Amygdala (tissue), 56 donors: Measurements from ENCODE around the gene CSF2RB.

Experiments
- DNase-seq, 56 donors: peaks; one replicate each; lab custom pipeline; 2025; lab: John Stamatoyannopoulos, UW

CSF2RB gene

DNA sequence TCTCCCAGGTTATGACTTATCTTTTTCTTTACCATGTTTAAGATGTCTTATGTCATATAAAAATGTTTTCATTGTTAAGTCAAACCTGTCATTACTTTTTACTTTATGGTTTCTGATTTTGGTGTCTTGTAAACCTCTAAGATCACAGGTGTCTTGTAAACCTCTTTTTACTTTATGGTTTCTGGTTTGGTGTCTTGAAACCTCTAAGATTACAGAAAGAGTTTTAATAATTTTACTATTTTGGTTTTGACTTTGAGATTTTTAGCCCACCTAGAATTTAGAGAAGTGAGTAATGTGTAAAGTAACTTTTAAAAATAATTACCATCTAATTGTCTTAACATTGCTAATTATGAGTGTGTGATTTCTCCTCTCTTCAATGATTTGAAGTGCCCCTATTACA is 2.6 kb downstream of the CSF2RB start:
- DNase-seq = no peak

DNA sequence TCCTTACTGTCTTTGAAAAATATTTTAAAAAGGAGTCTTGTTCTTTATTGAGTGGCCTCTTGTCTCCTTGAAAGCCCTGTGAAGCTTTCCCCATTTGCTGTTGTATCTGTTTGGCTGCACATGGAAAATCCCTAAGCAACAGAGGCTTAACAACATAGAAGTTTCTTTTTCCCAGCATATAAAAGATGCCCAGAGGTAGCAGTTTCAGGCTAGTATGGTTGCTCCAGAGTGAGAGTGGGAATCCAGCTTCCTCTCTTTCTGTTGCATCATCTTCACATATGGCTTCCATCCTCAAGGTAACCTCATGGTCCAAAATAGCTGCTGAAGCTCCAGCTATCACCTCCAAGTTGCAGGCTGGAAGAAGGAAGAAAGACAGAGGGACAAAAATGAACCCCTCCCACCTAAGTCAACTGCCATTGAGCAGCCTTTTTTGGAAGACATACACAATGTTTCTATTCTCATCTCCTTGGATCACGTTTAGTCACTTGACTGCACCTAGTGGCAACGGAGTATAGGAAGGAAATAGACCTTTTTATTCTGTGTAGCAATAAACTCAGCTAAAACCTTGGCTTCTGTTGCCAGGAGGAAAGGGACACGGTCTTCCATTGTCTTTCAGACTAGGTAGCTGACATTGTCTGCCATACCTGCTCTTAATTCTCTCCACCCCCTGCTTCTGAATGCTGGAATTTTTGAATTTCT is 5.3 kb downstream of the CSF2RB start:
- DNase-seq = no peak

DNA sequence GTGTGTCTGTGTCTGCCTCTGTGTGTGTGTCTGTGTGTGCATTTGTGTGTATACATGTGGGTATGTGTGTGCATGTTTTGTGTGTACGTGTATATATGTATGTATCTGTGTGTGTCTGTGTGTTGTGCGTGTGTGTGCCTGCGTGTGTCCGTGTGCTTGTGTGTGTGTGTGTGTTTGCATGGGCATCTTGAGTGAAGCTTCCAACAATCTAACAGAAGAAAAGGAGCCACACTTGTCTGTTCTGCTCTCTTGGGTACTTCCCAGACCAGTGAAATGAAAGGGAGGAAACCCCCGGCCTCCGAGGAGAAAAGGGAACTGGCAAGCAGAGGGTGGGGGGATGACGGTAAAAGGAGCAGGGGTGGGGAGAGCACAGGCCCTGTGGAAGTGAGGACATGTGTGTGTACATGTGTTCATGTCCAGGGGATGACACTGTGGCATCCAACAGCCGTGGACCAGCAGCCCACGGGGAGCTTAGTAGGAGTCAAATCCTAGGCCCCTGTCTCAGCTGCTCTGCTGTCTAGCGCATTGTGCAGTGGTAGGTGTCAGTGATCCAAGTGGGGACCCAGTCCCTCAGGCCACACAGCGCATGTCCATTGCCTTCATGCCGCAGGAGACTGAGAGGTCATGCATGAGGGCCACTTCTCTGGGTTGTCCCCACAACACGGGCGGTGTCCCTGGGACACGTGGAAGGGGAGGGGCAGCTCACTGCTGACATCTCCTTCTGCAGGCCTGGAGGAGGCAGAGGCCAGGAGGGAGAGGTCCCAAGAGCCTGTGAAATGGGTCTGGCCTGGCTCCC is 8.1 kb downstream of the CSF2RB start:
- no peak for DNase-seq

DNA sequence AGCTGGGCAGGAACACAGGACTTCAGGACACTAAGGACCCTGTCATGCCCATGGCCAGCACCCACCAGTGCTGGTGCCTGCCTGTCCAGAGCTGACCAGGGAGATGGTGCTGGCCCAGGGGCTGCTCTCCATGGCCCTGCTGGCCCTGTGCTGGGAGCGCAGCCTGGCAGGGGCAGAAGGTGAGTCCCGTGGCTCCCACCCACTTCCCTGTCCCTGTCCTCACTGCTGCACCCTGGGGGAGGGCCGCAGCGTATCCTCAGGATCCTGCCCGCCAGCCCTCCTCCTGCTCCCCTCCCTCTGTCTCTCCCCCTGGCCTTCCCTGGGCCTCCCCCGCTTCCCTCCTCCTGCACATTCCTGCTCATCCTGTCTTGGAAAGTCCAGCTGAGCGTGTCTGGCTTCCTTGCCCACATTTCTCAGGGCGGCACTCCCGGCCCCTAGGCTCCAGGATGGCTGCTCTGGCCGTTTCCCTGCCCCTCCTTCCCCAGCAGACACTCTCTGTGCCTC is 8.7 kb downstream of the CSF2RB start:
- DNase-seq = no peak

DNA sequence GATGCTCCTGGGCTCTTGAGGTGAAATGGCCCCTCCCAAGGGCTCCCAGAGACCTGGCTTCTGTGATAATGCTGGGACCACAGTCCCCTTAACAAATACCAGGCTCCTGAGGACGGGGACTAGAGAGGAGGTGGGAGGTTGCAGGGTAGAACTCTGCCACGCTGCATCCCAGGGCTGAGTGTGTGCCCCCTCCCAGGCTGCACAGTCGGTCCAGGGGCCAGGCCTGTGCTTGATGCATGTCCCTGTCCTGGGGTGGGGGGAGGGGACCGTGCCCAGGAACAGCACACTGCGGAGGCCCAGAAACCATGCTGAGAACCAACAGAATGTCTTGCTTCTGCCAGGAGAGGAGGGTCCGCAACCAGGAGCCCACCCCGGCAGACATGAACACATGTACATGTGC is 9.3 kb downstream of the CSF2RB start:
- no peak for DNase-seq

DNA sequence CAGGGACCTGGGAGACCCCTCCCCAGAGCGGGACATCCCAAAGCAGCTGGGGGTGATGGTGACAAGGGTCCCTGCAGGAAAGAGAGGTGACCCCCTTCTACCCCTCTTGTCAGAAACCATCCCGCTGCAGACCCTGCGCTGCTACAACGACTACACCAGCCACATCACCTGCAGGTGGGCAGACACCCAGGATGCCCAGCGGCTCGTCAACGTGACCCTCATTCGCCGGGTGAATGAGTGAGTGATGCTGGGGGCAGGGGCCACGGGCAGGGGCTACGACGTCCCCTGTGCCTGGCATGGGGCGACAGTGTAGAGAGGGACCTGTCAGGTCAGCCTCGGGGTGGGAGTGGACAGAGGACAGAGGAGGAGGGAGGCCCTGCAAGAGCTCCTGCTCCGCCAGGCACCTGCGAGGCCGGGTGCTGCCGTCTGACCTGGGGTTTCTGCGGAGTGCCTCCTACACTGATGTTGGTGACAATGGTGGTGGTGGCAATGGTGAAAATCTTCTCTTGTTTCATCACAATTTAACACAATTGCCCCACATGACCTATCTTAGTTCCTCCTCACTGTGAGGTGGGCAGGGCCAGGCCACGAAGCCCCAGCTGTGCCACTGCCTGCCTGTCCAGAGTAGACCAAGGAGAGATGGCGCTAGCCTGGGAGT is 9.8 kb downstream of the CSF2RB start:
- DNase-seq = no peak

DNA sequence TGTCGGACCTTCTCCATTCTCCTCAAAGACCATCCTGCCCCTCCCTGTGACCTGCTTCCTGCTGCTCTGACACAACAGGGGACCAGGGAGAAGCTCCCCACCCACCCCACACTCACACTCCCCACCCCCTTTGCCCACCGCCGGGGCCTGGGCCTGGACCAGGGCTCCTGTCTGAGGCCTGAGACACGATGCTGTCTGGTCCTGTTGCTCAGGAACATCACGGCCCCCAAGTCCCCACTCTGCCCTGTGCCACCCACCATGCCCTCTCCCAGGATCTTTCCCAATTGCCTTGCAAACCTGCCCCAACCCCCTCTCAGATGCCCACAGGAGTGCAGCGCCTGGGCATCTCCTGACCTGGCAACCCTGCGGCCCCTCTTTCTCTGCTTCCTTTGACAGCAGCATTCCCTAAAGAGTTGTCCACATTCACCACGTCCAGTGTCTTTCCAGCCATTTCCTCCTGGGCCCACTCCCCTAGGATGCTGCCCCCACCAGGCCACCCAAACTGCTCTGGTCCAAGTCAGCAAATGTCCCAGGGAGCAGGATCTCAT is 10.8 kb downstream of the CSF2RB start:
- no peak for DNase-seq

DNA sequence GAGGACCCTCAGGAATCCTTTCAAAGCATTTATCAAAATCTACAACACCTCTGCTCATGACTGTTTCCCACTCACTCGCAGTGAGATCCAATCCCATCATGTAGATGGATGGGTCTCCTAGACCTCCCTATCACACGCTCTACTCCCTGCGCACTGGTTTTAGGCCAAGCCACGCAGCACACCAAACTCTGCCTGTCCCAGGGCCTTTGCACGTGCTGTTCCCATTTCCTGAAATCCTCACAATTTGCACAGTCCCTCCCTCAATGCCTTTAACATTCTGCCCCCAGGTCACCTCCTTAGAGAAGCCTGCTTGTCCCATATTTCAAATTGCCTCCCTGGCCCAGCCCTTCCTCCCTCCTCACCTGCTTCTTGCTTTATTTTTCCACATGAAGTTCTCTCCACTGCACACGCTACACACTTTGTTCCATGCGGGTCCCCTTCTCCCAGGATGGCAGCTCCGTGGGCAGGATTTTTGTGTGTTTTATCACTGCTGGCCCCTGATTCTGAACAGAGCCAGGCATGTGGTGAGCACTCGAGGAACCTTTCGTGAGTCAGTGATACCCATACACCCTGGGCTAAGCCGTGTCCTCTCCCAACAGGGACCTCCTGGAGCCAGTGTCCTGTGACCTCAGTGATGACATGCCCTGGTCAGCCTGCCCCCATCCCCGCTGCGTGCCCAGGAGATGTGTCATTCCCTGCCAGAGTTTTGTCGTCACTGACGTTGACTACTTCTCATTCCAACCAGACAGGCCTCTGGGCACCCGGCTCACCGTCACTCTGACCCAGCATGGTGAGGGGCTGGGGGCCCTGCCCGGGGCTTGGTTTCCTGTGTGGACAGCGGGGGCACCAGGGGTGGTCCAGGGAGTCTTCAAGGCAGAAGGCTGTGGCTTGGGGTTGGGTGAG is 12.2 kb downstream of the CSF2RB start:
- DNase-seq = no peak

DNA sequence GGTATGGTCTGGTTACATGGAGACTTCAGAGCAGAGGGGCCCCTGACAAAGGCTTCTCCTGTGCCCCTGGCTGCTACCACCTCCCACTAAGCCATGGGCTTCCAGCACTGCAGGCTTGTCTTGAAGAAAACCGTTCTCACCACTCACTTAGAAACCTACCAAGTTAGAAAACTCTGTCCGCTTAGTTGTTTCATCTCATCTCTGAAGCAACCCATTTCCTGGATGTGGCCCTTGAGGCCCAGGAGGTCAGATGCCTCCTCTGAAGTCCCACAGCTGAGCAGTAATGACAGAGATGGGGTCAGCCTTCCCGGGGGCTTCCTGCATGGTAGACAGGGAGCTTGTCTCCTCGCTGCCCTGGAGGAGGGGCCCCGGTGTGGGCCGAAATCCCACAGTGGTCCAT is 12.9 kb downstream of the CSF2RB start:
- DNase-seq = no peak

DNA sequence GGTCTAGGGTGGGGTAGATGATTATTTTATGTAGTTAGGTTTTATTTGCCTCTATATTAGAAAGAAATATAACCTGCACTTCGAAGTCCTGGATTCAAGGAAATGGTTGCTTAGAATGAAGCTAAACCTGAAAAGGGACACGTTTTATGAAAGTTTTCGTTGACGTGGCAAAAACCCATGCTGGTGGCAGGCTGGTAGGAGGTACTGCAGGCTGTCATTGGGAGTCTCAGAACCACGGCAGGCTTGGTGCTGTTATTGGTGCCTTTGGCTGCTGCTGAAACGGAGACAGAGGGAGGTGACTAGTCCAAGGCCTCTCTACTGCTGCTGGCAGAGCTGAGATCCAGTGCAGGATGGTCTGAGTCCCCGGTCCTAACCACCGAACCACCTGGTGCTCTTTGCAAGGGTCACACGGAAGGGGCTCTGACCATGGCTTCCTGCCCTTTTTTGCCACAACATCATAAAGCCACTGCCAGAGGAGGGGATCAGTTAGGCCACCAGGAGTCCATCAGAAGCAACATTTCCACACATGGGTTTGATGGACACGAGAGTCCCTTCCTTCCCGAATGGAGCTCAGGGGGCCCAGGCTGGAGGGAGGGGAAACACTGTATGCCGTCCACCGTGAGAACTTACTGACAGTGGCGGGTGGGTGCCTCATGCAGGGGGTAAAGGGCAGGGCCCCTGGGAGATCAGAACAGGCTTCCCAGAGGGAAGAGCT is 13.4 kb downstream of the CSF2RB start:
- no peak for DNase-seq

DNA sequence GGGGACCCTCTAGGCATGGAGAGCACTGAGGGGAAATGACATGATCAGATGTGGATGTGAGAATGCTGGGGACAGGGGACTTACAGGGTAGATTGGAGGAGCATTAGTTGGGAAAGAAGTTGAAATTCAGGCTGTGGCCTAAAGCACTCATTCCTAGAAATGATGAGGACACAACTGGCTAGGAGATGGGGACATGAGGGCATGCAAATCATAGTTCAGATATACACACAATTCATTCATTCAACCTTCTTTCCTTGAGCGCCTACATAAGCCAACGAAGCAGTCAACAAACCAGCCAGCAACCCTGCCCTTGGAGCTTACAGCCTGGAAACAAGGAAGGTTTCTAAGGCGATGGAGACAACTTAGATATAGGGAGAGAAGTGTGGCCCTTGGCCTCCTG is 14.2 kb downstream of the CSF2RB start:
- no peak for DNase-seq

DNA sequence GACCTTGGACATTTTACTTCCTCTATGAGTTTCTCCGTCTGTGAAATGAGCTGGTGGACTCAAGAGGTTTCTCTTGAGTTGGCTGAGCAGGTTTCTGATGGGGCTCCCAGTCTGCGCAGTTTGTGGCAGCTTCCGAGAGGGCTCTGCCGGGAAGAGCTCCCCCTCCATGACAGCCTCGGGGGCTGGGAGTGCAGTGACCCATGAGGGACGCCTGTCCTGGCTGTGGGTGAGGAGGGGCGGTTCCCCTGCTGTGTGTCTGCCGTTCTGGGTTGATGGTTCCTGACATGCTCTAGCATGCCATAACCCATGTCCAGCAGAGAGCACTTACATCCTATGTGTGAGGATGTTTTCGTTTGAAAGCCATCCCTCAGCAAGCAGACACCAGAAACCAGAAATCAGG is 14.8 kb downstream of the CSF2RB start:
- no peak for DNase-seq

DNA sequence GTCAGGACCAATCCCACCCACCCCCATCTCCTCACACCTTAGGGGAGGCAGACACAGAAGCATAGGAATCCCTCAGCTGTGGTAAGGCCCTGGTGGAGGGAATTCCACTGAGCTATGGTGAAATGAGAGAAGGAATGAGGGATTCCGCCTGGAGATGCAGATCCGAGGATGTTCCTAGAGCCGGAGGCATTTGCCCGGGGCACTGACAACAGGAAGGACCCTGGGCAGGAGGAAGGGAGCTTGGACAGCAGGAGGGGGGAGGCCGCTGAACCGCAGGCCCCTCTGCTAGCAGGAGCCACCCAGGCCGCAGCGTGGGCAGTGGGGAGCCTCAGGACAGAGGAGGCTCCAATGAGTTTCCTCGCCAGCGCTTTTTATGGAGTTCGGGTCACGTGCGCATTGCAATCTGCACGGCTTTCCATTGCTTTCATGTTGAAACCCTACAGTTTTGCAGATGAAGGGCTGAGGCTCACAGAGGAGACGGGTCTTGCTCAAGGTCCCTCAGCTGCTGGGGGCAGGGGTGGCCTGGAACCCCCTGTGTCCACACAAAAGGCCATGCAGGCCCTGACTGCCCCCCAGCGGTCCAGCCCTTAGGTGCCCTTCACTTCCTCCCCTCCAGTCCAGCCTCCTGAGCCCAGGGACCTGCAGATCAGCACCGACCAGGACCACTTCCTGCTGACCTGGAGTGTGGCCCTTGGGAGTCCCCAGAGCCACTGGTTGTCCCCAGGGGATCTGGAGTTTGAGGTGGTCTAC is 15.5 kb downstream of the CSF2RB start:
- no peak for DNase-seq

DNA sequence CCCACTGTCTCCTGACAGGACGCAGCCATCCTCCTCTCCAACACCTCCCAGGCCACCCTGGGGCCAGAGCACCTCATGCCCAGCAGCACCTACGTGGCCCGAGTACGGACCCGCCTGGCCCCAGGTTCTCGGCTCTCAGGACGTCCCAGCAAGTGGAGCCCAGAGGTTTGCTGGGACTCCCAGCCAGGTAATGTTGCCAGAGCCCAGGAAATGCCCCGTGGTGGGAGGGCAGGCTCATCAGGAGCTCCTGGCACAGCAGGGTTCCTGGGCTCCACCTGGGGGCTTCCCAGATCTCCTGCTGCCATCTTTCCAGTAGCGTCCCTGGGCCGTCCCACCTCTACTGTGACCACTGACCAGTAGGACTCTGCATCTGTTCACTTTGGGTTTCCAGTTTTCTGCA is 16.2 kb downstream of the CSF2RB start:
- DNase-seq = no peak

DNA sequence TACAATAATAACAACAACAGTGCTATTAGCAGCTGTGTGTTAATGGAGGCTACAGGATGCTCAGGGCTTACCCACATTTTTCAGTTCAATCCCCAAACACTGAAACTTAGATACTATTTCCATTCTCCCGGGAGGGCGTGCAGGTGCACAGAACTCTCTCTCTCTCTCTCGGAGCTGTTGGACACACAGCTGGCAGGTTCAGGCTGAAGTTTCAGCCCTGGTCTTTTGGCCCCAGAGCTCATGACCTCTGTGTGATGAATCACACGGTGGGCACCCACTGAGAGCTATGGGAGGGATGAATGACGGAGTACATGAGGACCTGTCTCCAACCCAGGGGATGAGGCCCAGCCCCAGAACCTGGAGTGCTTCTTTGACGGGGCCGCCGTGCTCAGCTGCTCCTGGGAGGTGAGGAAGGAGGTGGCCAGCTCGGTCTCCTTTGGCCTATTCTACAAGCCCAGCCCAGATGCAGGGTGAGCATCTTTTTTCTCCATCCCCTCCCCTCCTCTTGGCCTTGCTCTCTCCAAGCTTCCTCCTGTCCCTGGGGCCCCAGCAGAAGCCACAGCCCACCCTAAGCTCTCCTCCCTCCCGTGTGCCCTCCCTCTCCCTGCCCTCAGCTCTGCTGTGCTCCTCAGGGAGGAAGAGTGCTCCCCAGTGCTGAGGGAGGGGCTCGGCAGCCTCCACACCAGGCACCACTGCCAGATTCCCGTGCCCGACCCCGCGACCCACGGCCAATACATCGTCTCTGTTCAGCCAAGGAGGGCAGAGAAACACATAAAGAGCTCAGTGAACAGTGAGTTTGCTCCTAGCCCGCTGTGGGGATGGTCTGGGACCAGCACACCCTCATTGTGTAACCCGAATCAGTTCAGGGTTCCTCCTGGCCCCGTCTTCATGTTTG is 16.9 kb downstream of the CSF2RB start:
- DNase-seq = no peak

DNA sequence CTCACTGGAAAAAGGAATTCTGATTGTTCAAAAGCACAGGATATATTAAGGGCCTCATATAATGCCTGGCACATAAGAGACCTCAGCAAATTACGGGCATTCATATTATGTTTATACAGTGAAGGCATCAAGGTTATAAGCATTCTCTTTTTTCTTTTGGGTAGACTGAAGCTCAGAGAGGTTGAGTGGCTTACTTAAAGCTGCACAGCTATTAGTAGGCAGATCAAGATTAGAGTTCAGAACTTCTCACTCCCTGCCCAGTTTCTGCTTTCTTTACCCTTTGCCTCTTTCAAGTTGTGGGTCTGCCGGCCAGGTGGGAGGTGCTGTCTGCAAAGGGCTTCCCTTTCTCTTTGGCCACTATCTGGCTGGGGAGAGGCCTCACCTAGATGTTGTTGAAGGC is 18.0 kb downstream of the CSF2RB start:
- DNase-seq = no peak

DNA sequence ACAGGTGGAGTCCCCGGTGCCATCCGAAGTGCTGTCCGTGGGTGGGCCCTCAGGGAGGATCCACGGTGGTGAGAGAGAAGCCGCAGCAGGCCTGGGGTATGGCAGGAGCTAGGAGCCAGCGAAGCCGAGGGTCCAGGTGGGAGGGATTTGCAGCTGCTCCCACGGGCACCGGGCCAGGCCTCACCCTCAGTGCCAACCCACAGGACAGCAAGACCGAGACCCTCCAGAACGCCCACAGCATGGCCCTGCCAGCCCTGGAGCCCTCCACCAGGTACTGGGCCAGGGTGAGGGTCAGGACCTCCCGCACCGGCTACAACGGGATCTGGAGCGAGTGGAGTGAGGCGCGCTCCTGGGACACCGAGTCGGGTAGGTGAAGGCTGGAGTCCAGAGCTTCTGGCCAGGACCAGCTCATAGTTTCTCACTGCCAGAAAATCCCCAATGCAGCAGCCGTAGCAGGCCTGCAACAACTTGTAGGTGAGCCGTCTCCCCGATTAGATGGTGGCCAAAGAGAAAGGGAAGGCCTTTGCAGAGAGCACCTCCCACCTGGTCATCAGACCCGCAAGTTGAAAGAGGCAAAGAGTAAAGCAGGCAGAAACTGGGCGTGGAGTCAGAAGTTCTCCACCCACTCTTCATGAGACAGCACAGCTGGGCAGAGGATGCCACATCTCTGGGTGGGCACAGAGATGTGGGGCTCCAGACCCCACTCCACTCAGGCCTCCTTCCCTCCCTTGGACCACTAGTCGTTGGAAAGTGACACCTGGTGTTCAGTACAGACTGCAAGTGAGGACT is 20.4 kb downstream of the CSF2RB start:
- DNase-seq = no peak
